ENCODE data around the gene AMH.

Gene AMH

GRCh38 chr19:2300533-2300932, 51.4 kb downstream of the AMH start:
- TF ChIP-seq, protein P1, sequence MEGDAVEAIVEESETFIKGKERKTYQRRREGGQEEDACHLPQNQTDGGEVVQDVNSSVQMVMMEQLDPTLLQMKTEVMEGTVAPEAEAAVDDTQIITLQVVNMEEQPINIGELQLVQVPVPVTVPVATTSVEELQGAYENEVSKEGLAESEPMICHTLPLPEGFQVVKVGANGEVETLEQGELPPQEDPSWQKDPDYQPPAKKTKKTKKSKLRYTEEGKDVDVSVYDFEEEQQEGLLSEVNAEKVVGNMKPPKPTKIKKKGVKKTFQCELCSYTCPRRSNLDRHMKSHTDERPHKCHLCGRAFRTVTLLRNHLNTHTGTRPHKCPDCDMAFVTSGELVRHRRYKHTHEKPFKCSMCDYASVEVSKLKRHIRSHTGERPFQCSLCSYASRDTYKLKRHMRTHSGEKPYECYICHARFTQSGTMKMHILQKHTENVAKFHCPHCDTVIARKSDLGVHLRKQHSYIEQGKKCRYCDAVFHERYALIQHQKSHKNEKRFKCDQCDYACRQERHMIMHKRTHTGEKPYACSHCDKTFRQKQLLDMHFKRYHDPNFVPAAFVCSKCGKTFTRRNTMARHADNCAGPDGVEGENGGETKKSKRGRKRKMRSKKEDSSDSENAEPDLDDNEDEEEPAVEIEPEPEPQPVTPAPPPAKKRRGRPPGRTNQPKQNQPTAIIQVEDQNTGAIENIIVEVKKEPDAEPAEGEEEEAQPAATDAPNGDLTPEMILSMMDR (IDR thresholded peaks at IDR 0.05; ENCODE audit: low read depth, low read length, missing control alignments), result no peak
- no peak for DNase-seq (ENCODE audit: extremely low read depth, low read depth)
- H3K4me3 ChIP-seq (replicated peaks; ENCODE audit: low read depth, low read length), result no peak overlapping the region
